ENCODE results near the gene ARL6IP4. TPM values are rescaled to one million over a fixed set of nuclear protein-coding genes. Genes with fewer than 3 reads are reported as not detected.

ARL6IP4 gene
- total RNA-seq, 1 experiment from 2014 or later = 132 TPM

DNA sequence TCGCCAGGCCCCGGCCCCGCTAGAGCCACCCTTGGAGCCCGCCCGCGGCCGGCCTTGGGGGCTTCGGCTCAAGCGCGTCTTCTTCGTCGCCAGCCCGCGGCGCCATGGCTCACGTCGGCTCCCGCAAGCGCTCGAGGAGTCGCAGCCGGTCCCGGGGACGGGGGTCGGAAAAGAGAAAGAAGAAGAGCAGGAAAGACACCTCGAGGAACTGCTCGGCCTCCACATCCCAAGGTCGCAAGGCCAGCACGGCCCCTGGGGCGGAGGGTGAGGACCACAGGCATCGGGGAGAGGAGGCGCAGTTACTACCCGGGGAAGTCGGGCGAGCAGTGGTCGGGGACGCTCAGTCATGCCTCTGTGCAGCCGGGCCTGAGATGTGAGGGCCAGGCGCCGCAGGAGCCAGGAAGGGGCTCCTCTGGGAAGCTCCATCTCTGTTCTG lies 573 bp downstream of the ARL6IP4 start:
- no peaks in the 10 kb centered on the region for H3K27me3 ChIP-seq (ENCODE audit: insufficient read depth, low read length)
- no peak overlapping the region for H2BK12ac ChIP-seq (ENCODE audit: insufficient read length, low read depth, low read length)
- no peaks in the 10 kb centered on the region for H3K79me2 ChIP-seq (ENCODE audit: insufficient read depth, low read length)
- H2AK5ac ChIP-seq (ENCODE audit: insufficient read length, low read length) = no peak overlapping the region
- no peak overlapping the region for H3K4ac ChIP-seq (ENCODE audit: low read depth, low read length)
- no peaks in the 10 kb centered on the region for H3K9me3 Mint-ChIP-seq
- peaks cover 12% of the 10 kb centered on the region for H3K23me2 ChIP-seq (ENCODE audit: insufficient read length, low read depth, low read length, poor library complexity, severe bottlenecking)
- WGBS (ENCODE audit: extremely low coverage, insufficient read length, low lambda C conversion rate) = no CpG with 5 or more reads among the region's 40 CpGs
- no peak overlapping the region for H3K27ac ChIP-seq (ENCODE audit: insufficient read length, low read depth, low read length)
- H3K56ac ChIP-seq (ENCODE audit: insufficient read length, low read depth, low read length) = no peak overlapping the region
- H2BK120ac ChIP-seq (ENCODE audit: low read depth, low read length, poor library complexity, severe bottlenecking) = no peak overlapping the region
- TF ChIP-seq, protein P1, sequence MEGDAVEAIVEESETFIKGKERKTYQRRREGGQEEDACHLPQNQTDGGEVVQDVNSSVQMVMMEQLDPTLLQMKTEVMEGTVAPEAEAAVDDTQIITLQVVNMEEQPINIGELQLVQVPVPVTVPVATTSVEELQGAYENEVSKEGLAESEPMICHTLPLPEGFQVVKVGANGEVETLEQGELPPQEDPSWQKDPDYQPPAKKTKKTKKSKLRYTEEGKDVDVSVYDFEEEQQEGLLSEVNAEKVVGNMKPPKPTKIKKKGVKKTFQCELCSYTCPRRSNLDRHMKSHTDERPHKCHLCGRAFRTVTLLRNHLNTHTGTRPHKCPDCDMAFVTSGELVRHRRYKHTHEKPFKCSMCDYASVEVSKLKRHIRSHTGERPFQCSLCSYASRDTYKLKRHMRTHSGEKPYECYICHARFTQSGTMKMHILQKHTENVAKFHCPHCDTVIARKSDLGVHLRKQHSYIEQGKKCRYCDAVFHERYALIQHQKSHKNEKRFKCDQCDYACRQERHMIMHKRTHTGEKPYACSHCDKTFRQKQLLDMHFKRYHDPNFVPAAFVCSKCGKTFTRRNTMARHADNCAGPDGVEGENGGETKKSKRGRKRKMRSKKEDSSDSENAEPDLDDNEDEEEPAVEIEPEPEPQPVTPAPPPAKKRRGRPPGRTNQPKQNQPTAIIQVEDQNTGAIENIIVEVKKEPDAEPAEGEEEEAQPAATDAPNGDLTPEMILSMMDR (conservative IDR thresholded peaks at IDR 0.05) = no peak
- H3K23ac ChIP-seq (ENCODE audit: insufficient read length, low read depth, low read length) = no peak overlapping the region
- H3K18ac ChIP-seq (ENCODE audit: insufficient read length, low read depth, low read length) = no peak overlapping the region
- peak overlapping the region in 1 of 3 experiments; percentile 87; a peak in 2 of 7 replicates for H3K27ac Mint-ChIP-seq
- peak overlapping the region; percentile 88 to 93 for H3K4me3 Mint-ChIP-seq
- H4K5ac ChIP-seq (ENCODE audit: insufficient read length, low read depth, low read length) = no peak overlapping the region
- H4K91ac ChIP-seq (ENCODE audit: insufficient read length, low read depth, low read length) = no peak overlapping the region
- peaks cover 8% of the 10 kb centered on the region; the same call in 1 of the 2 replicates for H3K4me1 ChIP-seq (ENCODE audit: insufficient read depth, low read length)
- H3K9me3 ChIP-seq (ENCODE audit: control insufficient read depth, low read depth, low read length) = no peaks in the 10 kb centered on the region
- H2BK5ac ChIP-seq (ENCODE audit: insufficient read length, low read length) = no peak overlapping the region
- H2AFZ ChIP-seq (ENCODE audit: low read length) = no peak overlapping the region
- H3K27me3 Mint-ChIP-seq (ENCODE audit: low read depth) = no peaks in the 10 kb centered on the region
- H3K14ac ChIP-seq (ENCODE audit: insufficient read depth, low read length) = peak overlapping the region; percentile 27; the same call in 1 of the 2 replicates
- peaks cover 0 to 20% (median 8%) of the 10 kb centered on the region in 3 experiments; a peak in 4 of 7 replicates for H3K36me3 Mint-ChIP-seq (ENCODE audit: insufficient read depth in 1 of 3, low read depth in 3 of 3)
- peak overlapping the region; percentile 79 for H3K4me2 ChIP-seq (ENCODE audit: insufficient read depth, insufficient read length, low read length)
- H3T11ph ChIP-seq (ENCODE audit: low read length) = no peak overlapping the region
- no peaks in the 10 kb centered on the region for H3K79me1 ChIP-seq (ENCODE audit: insufficient read depth, low read depth, low read length, poor library complexity, severe bottlenecking)
- no peak overlapping the region for H4K8ac ChIP-seq (replicated peaks; ENCODE audit: insufficient read length, low read depth, low read length)
- peaks cover 13 to 35% of the 10 kb centered on the region in 2 experiments for H3K4me1 Mint-ChIP-seq
- H2BK15ac ChIP-seq (ENCODE audit: low read depth, low read length) = no peak overlapping the region
- H4K20me1 ChIP-seq (ENCODE audit: control insufficient read depth, insufficient read depth, insufficient read length) = no peaks in the 10 kb centered on the region
- peak overlapping the region; percentile 62 for H3K9ac ChIP-seq (ENCODE audit: extremely low read depth, insufficient read length, low read length)
- no peak for DNase-seq
- no peak overlapping the region for H2BK20ac ChIP-seq (ENCODE audit: low read depth, low read length, poor library complexity, severe bottlenecking)
